Peyer's patch (tissue), 4 donors: Measurements from ENCODE around the gene COL23A1.

Experiments used
- CTCF ChIP-seq, 6 experiments: fragments of 450-650 bp in 4 of 6; fragments of 200-600 bp in 2 of 6; sonication (generic) in 1 of 6; IDR thresholded peaks; one replicate each; pipeline ENCODE4 v1.5.1; 2017 to 2019; ENCODE audit warnings: antibody characterized with exemption in 6 of 6, mild to moderate bottlenecking in 3 of 6, moderate library complexity in 1 of 6
- POLR2A ChIP-seq, 2 donors: fragments of 450-650 bp; IDR thresholded peaks; one replicate each; pipeline ENCODE4 v1.5.1; 2017; ENCODE audit warnings: antibody characterized with exemption in 2 of 2, mild to moderate bottlenecking in 2 of 2, moderate library complexity in 2 of 2

GRCh38 chr5:178537467-178538371, 52.5 kb downstream of the COL23A1 start:
- TF ChIP-seq POLR2A (IDR thresholded peaks at IDR 0.05) (no peak), CTCF (IDR thresholded peaks at IDR 0.05) (no peak)
